Measurements from ENCODE around the gene MRC1.

MRC1 gene

GRCh38 chr10:17795813-17796594 lies 13.1 kb upstream of the MRC1 start:
- no peak for DNase-seq (ENCODE audit: low spot score)
- no peak for TF ChIP-seq CTCF (IDR thresholded peaks at IDR 0.05; ENCODE audit: extremely low read depth, missing control alignments)

DNA sequence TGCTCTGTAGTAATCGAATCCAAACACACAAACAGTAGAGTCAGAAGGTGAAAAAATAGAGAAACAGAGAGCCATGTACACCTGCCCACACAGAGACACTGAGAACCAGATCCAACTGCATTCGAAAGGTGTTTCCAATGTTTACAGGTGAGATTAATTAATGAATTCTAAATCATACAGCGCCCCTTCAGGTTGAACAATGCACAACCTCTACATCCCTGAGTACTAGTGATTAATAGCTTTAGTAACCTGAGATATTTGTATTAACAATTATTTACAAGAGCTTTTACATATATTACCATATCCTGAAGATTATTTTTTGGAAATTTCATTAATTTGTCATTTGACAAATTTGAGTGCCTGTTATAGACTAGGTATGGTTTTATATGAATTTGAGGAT lies 7.6 kb upstream of the MRC1 start:
- DNase-seq (ENCODE audit: low spot score) = no peak
- TF ChIP-seq CTCF (IDR thresholded peaks at IDR 0.05; ENCODE audit: extremely low read depth, missing control alignments) = no peak

GRCh38 chr10:17802350-17802749 lies 6.8 kb upstream of the MRC1 start:
- no peak for DNase-seq (ENCODE audit: low spot score)
- no peak for TF ChIP-seq CTCF (IDR thresholded peaks at IDR 0.05; ENCODE audit: extremely low read depth, missing control alignments)

- no peak for TF ChIP-seq CTCF (IDR thresholded peaks at IDR 0.05; ENCODE audit: extremely low read depth, missing control alignments)
- DNase-seq (ENCODE audit: low spot score) = no peak
Measured at GRCh38 chr10:17802976-17803375, 6.2 kb upstream of the MRC1 start.

GRCh38 chr10:17805330-17805729 lies 3.8 kb upstream of the MRC1 start:
- DNase-seq (ENCODE audit: low spot score) = no peak
- TF ChIP-seq CTCF (IDR thresholded peaks at IDR 0.05; ENCODE audit: extremely low read depth, missing control alignments) = no peak

GRCh38 chr10:17805921-17806577 lies 3.1 kb upstream of the MRC1 start:
- no peak for DNase-seq (ENCODE audit: low spot score)
- TF ChIP-seq CTCF (IDR thresholded peaks at IDR 0.05; ENCODE audit: extremely low read depth, missing control alignments) = no peak

GRCh38 chr10:17811146-17811865 lies 2.2 kb downstream of the MRC1 start:
- no peak for DNase-seq (ENCODE audit: low spot score)
- no peak for TF ChIP-seq CTCF (IDR thresholded peaks at IDR 0.05; ENCODE audit: extremely low read depth, missing control alignments)
